ENCODE measurements around the gene C21orf58.

GRCh38 chr21:46297338-46298271 lies 26.1 kb downstream of the C21orf58 start:
- TF ChIP-seq, protein P1, sequence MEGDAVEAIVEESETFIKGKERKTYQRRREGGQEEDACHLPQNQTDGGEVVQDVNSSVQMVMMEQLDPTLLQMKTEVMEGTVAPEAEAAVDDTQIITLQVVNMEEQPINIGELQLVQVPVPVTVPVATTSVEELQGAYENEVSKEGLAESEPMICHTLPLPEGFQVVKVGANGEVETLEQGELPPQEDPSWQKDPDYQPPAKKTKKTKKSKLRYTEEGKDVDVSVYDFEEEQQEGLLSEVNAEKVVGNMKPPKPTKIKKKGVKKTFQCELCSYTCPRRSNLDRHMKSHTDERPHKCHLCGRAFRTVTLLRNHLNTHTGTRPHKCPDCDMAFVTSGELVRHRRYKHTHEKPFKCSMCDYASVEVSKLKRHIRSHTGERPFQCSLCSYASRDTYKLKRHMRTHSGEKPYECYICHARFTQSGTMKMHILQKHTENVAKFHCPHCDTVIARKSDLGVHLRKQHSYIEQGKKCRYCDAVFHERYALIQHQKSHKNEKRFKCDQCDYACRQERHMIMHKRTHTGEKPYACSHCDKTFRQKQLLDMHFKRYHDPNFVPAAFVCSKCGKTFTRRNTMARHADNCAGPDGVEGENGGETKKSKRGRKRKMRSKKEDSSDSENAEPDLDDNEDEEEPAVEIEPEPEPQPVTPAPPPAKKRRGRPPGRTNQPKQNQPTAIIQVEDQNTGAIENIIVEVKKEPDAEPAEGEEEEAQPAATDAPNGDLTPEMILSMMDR (IDR thresholded peaks at IDR 0.05; ENCODE audit: poor library complexity): no peak
- no peak for TF ChIP-seq EZH2 (IDR thresholded peaks at IDR 0.05; ENCODE audit: borderline replicate concordance)
